Thymus (tissue), 11 donors: ENCODE measurements around the gene CARMIL1. TPM values are rescaled to one million over a fixed set of nuclear protein-coding genes. Genes with fewer than 3 reads are reported as not detected.

ENCODE experiments used
- DNase-seq, 9 donors: peaks; one replicate each; pipeline ENCODE4 v3.0.0-alpha.2; 2013; ENCODE audit warnings: low spot score in 9 of 9, low read depth in 6 of 9, missing footprints in 1 of 9
- H3K27ac ChIP-seq, 2 donors: one replicate each; pipeline ENCODE4 v1.5.1; 2013; ENCODE audit warnings: control low read depth in 1 of 2, low read depth in 1 of 2, low read length in 1 of 2, mild to moderate bottlenecking in 1 of 2, moderate library complexity in 1 of 2
- H3K27me3 ChIP-seq, 2 donors: one replicate each; pipeline ENCODE4 v1.5.1; 2013; ENCODE audit warnings: low read length in 1 of 2; ENCODE audit not compliant: control insufficient read depth in 2 of 2, insufficient read depth in 1 of 2
- H3K36me3 ChIP-seq, 2 donors: one replicate each; pipeline ENCODE4 v1.5.1; 2013; ENCODE audit warnings: low read length in 1 of 2, mild to moderate bottlenecking in 1 of 2, moderate library complexity in 1 of 2; ENCODE audit not compliant: control insufficient read depth in 2 of 2, insufficient read depth in 2 of 2
- H3K4me1 ChIP-seq, 2 donors: one replicate each; pipeline ENCODE4 v1.5.1; 2013; ENCODE audit warnings: low read length in 2 of 2; ENCODE audit not compliant: control insufficient read depth in 2 of 2, insufficient read depth in 2 of 2
- H3K4me3 ChIP-seq, 2 donors: one replicate each; pipeline ENCODE4 v1.5.1; 2013; ENCODE audit warnings: low read length in 2 of 2, control low read depth in 1 of 2, mild to moderate bottlenecking in 1 of 2
- H3K9me3 ChIP-seq, 2 donors: one replicate each; pipeline ENCODE4 v1.5.1; 2013; ENCODE audit warnings: low read length in 1 of 2, mild to moderate bottlenecking in 1 of 2; ENCODE audit not compliant: control insufficient read depth in 2 of 2, insufficient read depth in 1 of 2
- WGBS: extraction: QIAGEN DNeasy Blood & Tissue Kit; methylation state at CpG from one replicate; pipeline ENCODE4 v1.1.7; 2013; 5-methylcytosine and 5-hydroxymethylcytosine counted together
- polyA plus RNA-seq: library from polyadenylated mRNA; stranded (reverse); fragments of 200-250 nt; gene quantifications from one replicate; pipeline ENCODE4 v1.2.3, GENCODE V29; 2013
- total RNA-seq: library from RNA; stranded (reverse); fragments of 120-200 nt; gene quantifications from one replicate; pipeline ENCODE4 v1.2.4, GENCODE V29; 2013
- donor health status: healthy.

The CARMIL1 gene
- total and polyA plus RNA-seq, 2 donors = 17.4 to 29.9 TPM

DNA sequence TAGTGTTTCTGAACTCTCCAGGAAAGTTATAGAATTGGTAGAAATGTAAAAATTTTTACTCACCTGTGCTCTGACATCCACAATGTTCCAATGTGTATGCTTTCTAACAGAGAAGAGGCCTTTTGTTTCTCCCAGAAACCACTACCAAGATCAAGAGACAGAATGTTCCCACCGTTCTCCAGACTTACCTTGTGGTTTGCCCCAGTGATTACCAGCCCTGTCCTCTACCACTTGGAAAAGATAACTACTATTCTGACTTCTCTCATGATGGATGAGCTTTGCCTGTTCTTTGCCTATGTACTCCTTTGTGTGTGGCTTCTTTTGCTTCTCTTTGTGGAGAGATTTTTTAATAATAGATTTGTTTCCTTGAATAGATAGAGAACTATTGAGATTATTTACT lies 199.8 kb downstream of the CARMIL1 start:
- 36% methylated on average over 1 of the region's 1 CpG for WGBS
- Histone ChIP-seq H3K4me1 (peaks cover 0 to 4% of the 10 kb centered on the region in 2 donors), H3K36me3 (peaks cover 0 to 13% of the 10 kb centered on the region in 2 donors), H3K4me3 (no peak overlapping the region), H3K27ac (no peak overlapping the region), H3K27me3 (no peaks in the 10 kb centered on the region), H3K9me3 (no peaks in the 10 kb centered on the region)
- DNase-seq = no peak

GRCh38 chr6:25481267-25481666 lies 202.1 kb downstream of the CARMIL1 start:
- H3K9me3 ChIP-seq = no peaks in the 10 kb centered on the region
- no peak for DNase-seq
- no peak overlapping the region for H3K4me3 ChIP-seq
- H3K4me1 ChIP-seq = no peaks in the 10 kb centered on the region
- no peaks in the 10 kb centered on the region for H3K27me3 ChIP-seq
- 96% methylated on average over 1 of the region's 1 CpG for WGBS
- peaks cover 0 to 16% of the 10 kb centered on the region in 2 donors for H3K36me3 ChIP-seq
- no peak overlapping the region for H3K27ac ChIP-seq

DNA sequence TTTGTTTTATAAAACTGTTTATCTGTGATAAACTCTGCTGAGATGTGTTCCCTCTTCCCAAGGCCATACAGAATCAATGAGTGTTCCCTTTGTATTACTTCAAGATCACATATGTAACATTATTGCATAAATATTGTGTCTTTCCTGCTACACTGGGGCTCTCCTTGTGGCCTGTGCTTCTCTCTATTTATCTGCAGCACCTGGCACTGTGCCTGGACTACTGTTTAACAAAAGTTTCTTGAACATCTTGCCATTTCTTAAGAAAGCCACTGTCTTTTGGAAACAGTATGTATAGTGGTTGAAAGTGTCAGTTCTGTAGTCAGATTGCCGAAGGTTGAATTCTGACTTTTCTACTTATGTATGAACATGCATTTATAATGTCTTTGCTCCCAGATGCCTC lies 203.8 kb downstream of the CARMIL1 start:
- no peak for DNase-seq
- peaks cover 0 to 11% of the 10 kb centered on the region in 2 donors for H3K36me3 ChIP-seq
- no peak overlapping the region for H3K27ac ChIP-seq
- WGBS = 94% methylated on average over 1 of the region's 1 CpG
- no peaks in the 10 kb centered on the region for H3K9me3 ChIP-seq
- H3K4me1 ChIP-seq = no peaks in the 10 kb centered on the region
- H3K27me3 ChIP-seq = no peaks in the 10 kb centered on the region
- H3K4me3 ChIP-seq = no peak overlapping the region

GRCh38 chr6:25483943-25484342 lies 204.8 kb downstream of the CARMIL1 start:
- Histone ChIP-seq H3K4me3 (no peak overlapping the region), H3K9me3 (no peaks in the 10 kb centered on the region), H3K27ac (no peak overlapping the region), H3K36me3 (peaks cover 0 to 16% of the 10 kb centered on the region in 2 donors), H3K27me3 (no peaks in the 10 kb centered on the region), H3K4me1 (no peaks in the 10 kb centered on the region)
- DNase-seq = no peak
- WGBS = 95% methylated on average over 5 of the region's 5 CpGs

DNA sequence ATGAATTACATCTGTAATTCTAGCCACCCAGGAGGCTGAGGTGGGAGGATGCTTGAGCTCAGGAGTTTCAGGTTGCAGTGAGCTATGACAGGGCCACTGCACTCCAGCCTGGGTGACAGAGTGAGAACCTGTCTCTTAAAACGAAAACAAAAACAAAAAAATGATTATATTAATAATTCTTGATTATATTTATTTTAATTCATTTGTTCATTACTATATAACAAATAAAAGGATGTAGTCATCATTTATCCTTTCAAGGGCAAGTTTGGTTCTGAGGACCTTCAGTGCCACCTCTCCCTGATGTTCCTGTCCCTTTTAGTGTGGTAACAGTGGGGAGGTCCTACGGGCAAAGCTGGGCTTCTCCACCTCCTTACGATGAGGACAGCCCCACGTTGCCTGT lies 205.7 kb downstream of the CARMIL1 start:
- WGBS = 93% methylated on average over 4 of the region's 4 CpGs
- Histone ChIP-seq H3K4me1 (peaks cover 0 to 2% of the 10 kb centered on the region in 2 donors), H3K27ac (no peak overlapping the region), H3K4me3 (no peak overlapping the region), H3K9me3 (no peaks in the 10 kb centered on the region), H3K36me3 (peaks cover 0 to 16% of the 10 kb centered on the region in 2 donors), H3K27me3 (no peaks in the 10 kb centered on the region)
- DNase-seq = no peak

DNA sequence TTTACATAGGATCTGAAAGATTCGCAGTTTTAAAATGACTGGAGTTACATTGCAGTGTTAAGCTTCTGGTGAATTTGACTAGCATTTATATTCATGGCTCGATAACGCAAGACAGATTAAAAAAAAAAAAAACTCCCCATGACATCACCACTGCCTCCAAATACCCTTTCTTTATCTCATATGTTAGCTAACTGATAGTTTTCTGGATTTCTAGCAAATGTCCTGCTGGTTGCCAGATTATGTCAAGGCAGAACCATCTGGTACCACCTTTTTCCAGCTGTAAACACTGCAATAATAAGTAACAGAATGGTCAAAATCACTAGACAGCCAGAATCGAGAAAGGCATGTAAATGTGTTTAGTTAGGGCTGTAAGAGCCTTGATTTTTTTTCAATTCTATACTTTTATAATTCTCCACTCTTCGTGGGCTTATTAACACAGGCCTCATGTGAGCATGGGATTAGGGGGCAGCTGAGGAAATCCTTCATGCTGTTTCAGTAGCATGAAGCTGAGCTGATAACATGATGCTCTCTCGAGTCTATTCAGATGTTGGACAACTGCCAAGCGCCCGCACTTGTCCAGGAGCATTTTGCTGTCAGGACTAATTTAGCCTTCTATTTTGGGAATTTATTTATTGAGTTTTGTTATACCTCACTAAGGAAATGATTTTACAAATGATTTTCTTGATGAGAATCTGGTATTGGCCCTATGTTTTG lies 206.8 kb downstream of the CARMIL1 start:
- no peaks in the 10 kb centered on the region for H3K27me3 ChIP-seq
- no peak overlapping the region for H3K4me3 ChIP-seq
- 82% methylated on average over 8 of the region's 8 CpGs for WGBS
- H3K27ac ChIP-seq = no peak overlapping the region
- H3K36me3 ChIP-seq = peaks cover 0 to 19% of the 10 kb centered on the region in 2 donors
- H3K4me1 ChIP-seq = peaks cover 3 to 7% of the 10 kb centered on the region in 2 donors
- H3K9me3 ChIP-seq = no peaks in the 10 kb centered on the region
- DNase-seq = no peak

- no peak overlapping the region for H3K27ac ChIP-seq
- WGBS = 92% methylated on average over 3 of the region's 3 CpGs
Measured at GRCh38 chr6:25486550-25486949, 207.4 kb downstream of the CARMIL1 start.

GRCh38 chr6:25487012-25487411 lies 207.8 kb downstream of the CARMIL1 start:
- peaks cover 0 to 18% of the 10 kb centered on the region in 2 donors for H3K36me3 ChIP-seq
- 96% methylated on average over 5 of the region's 5 CpGs for WGBS
- no peaks in the 10 kb centered on the region for H3K27me3 ChIP-seq
- no peaks in the 10 kb centered on the region for H3K9me3 ChIP-seq
- H3K4me1 ChIP-seq = peaks cover 3 to 7% of the 10 kb centered on the region in 2 donors
- no peak overlapping the region for H3K27ac ChIP-seq
- no peak for DNase-seq
- no peak overlapping the region for H3K4me3 ChIP-seq

More at GRCh38 chr6:25486550-25486949, 207.4 kb downstream of the CARMIL1 start:
- Histone ChIP-seq H3K36me3 (peaks cover 0 to 20% of the 10 kb centered on the region in 2 donors), H3K4me3 (no peak overlapping the region), H3K27me3 (no peaks in the 10 kb centered on the region), H3K4me1 (peaks cover 3 to 7% of the 10 kb centered on the region in 2 donors), H3K9me3 (no peaks in the 10 kb centered on the region)
- DNase-seq = no peak

- Histone ChIP-seq H3K4me3 (no peak overlapping the region), H3K27ac (no peak overlapping the region), H3K4me1 (peaks cover 3 to 7% of the 10 kb centered on the region in 2 donors), H3K36me3 (peaks cover 0 to 11% of the 10 kb centered on the region in 2 donors), H3K27me3 (no peaks in the 10 kb centered on the region), H3K9me3 (no peaks in the 10 kb centered on the region)
- DNase-seq = no peak
- 98% methylated on average over 3 of the region's 3 CpGs for WGBS
Measured at GRCh38 chr6:25488156-25488555, 209.0 kb downstream of the CARMIL1 start.
